ENCODE results near the gene LTA.

Gene LTA

GRCh38 chr6:31569861-31570536 is 2.1 kb upstream of the LTA start:
- DNase-seq (ENCODE audit: low read depth), result no peak

GRCh38 chr6:31573239-31574105 is 1.4 kb downstream of the LTA start:
- DNase-seq (ENCODE audit: low read depth), result no peak

- DNase-seq (ENCODE audit: low read depth), result no peak
Observed at GRCh38 chr6:31574106-31575061, 2.3 kb downstream of the LTA start.

- DNase-seq (ENCODE audit: low read depth), result no peak
Observed at GRCh38 chr6:31575335-31575901, 3.3 kb downstream of the LTA start, which contains the start of gene TNF. TSS of gene TNF (plus strand) at chr6:31575565. CDS start at chr6:31575742, 177 bp downstream.

- no peak for DNase-seq (ENCODE audit: low read depth)
Observed at GRCh38 chr6:31575952-31576685, 4.0 kb downstream of the LTA start.

GRCh38 chr6:31576897-31577578 is 4.9 kb downstream of the LTA start:
- DNase-seq (ENCODE audit: low read depth), result no peak

- no peak for DNase-seq (ENCODE audit: low read depth)
Observed at GRCh38 chr6:31577579-31577966, 5.5 kb downstream of the LTA start.

GRCh38 chr6:31578184-31579118 is 6.4 kb downstream of the LTA start:
- DNase-seq (ENCODE audit: low read depth), result no peak

- DNase-seq (ENCODE audit: low read depth), result no peak
Observed at GRCh38 chr6:31579119-31579505, 7.0 kb downstream of the LTA start.

- no peak for DNase-seq (ENCODE audit: low read depth)
Observed at GRCh38 chr6:31579546-31580437, 7.7 kb downstream of the LTA start.

GRCh38 chr6:31580438-31580740 is 8.3 kb downstream of the LTA start:
- no peak for DNase-seq (ENCODE audit: low read depth)

- peak; percentile 85 for DNase-seq (ENCODE audit: low read depth)
Observed at GRCh38 chr6:31580807-31581433, 8.8 kb downstream of the LTA start.

GRCh38 chr6:31581434-31582229 is 9.5 kb downstream of the LTA start:
- no peak for DNase-seq (ENCODE audit: low read depth)

GRCh38 chr6:31582230-31582643 is 10.1 kb downstream of the LTA start, which contains the start of gene LTB:
TSS of gene LTB (minus strand) at chr6:31582424. CDS start at chr6:31582417, 7 bp downstream.
- DNase-seq (ENCODE audit: low read depth), result no peak

- peak; percentile 27 for DNase-seq (ENCODE audit: low read depth)
Observed at GRCh38 chr6:31585491-31585890, 13.4 kb downstream of the LTA start.

- peak; percentile 13 for DNase-seq (ENCODE audit: low read depth)
Observed at GRCh38 chr6:31586008-31586407, 13.9 kb downstream of the LTA start, which contains the start of gene LST1. TSS of gene LST1 (plus strand) at chr6:31586277. CDS start at chr6:31587300, 1,023 bp downstream.

Measured in EH (cell line).